GM12801 (cell line): ENCODE measurements around the gene PRRX2.

ENCODE experiments used
- CTCF ChIP-seq: IDR thresholded peaks from one replicate; pipeline ENCODE4 v1.5.1; 2011; ENCODE audit warnings: control low read depth; ENCODE audit not compliant: insufficient read length; ENCODE audit errors: extremely low read depth

The PRRX2 gene

GRCh38 chr9:129759804-129760502 is 94.5 kb downstream of the PRRX2 start:
- TF ChIP-seq CTCF, result no peak

GRCh38 chr9:129761293-129761900 is 96.0 kb downstream of the PRRX2 start:
- no peak for TF ChIP-seq CTCF

GRCh38 chr9:129761901-129762369 is 96.5 kb downstream of the PRRX2 start:
- no peak for TF ChIP-seq CTCF

GRCh38 chr9:129762985-129763926 is 97.8 kb downstream of the PRRX2 start:
- TF ChIP-seq CTCF, result no peak

- TF ChIP-seq CTCF, result no peak
These were observed 100.4 kb downstream of the PRRX2 start for GRCh38 chr9:129765764-129766317.

- TF ChIP-seq CTCF, result no peak
These were observed 103.0 kb downstream of the PRRX2 start for GRCh38 chr9:129768486-129768885.

- TF ChIP-seq CTCF, result no peak
These were observed 104.2 kb downstream of the PRRX2 start for GRCh38 chr9:129769669-129770068.
